ENCODE measurements around the gene F7. TPM values are rescaled to one million over a fixed set of nuclear protein-coding genes. Genes with fewer than 3 reads are reported as not detected.
"Not testable (repeated sequence)": the region's sequence is repeated elsewhere in the genome, so short reads cannot be mapped to it uniquely, and the experiment has no call there.

F7 gene
- total RNA-seq, 1 donor from 2014 or later = not detected

DNA sequence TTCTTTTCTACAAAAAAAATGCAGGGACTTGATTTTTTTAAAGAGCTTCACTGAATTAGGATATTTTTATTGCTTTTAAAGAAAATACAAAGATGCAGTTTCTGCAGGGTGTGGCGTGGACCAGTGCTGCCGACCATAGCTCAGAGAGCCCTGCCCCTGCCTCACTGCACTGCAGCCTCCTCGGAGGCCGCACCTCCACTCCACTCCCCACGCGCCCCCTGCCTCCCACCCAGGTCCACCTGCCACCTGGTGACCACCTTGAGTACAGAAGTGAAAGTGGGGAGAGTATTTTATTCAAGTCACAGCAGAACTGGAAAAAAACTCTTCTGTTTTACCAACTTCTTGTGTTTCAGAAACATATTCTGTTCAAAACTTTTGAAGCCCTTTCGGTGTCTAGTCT lies 7.9 kb upstream of the F7 start:
- Histone ChIP-seq H3K27me3 (ENCODE audit: control insufficient read depth, insufficient read depth, low read length) (no peaks in the 10 kb centered on the region), H3K4me3 (ENCODE audit: low read depth, low read length) (no peak overlapping the region), H3K36me3 (ENCODE audit: control insufficient read depth, insufficient read depth, low read length) (no peaks in the 10 kb centered on the region)
- DNase-seq (ENCODE audit: low read depth) (no peak), FAIRE-seq (no peak)
- TF ChIP-seq, protein P1, sequence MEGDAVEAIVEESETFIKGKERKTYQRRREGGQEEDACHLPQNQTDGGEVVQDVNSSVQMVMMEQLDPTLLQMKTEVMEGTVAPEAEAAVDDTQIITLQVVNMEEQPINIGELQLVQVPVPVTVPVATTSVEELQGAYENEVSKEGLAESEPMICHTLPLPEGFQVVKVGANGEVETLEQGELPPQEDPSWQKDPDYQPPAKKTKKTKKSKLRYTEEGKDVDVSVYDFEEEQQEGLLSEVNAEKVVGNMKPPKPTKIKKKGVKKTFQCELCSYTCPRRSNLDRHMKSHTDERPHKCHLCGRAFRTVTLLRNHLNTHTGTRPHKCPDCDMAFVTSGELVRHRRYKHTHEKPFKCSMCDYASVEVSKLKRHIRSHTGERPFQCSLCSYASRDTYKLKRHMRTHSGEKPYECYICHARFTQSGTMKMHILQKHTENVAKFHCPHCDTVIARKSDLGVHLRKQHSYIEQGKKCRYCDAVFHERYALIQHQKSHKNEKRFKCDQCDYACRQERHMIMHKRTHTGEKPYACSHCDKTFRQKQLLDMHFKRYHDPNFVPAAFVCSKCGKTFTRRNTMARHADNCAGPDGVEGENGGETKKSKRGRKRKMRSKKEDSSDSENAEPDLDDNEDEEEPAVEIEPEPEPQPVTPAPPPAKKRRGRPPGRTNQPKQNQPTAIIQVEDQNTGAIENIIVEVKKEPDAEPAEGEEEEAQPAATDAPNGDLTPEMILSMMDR (IDR thresholded peaks at IDR 0.05; ENCODE audit: insufficient read depth, low read length, severe bottlenecking) = no peak

DNA sequence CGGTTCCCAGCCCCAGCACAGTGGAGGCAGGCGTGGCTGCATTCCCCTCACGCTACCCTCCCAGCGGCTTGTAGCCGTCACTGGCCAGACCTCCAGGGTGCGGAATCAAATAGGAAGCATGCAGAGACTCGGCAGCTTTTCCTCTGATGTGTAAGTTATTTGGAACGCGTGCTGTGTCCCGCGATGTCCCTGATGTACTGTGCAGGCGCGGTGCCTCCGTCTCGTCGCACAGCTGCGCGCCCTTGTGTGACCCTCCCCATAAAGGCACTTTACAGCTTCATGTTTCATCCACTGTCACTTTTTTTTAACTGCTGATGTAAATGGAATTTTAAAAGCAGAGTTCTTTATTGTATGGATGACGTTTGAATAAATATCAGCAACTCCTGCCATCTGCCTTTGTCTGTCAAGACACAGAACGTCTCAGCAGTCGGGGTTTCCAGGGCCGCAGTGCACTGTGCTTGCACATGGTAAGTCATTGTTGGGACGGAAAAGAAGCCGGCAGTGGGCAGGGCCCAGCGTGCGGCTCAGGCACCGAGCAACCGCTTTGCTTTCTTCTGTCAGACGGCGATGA lies 7.3 kb upstream of the F7 start:
- TF ChIP-seq, protein P1 (IDR thresholded peaks at IDR 0.05; ENCODE audit: insufficient read depth, low read length, severe bottlenecking) = no peak
- no peaks in the 10 kb centered on the region for H3K27me3 ChIP-seq (ENCODE audit: control insufficient read depth, insufficient read depth, low read length)
- DNase-seq (ENCODE audit: low read depth) = no peak
- no peak for FAIRE-seq
- no peaks in the 10 kb centered on the region for H3K36me3 ChIP-seq (ENCODE audit: control insufficient read depth, insufficient read depth, low read length)
- no peak overlapping the region for H3K4me3 ChIP-seq (ENCODE audit: low read depth, low read length)

DNA sequence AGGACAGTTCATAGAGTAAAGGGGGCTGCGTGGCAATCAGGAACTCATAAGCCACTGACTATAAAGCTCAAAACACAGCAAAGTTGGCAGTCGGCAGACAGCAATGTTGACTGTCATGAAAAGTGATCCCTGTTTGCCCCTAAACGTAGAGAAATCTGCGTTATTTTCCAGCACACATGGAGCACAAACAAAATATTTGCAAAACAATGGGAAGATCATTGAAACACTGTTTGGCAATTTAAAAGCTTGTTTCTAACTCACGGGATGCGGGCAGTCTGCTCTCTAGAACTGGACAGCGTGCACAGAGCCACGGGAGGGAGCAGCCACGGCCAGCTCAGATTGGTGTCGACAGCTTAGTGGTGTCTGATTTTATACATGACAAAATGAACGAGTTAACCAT lies 6.4 kb upstream of the F7 start:
- Histone ChIP-seq H3K36me3 (ENCODE audit: control insufficient read depth, insufficient read depth, low read length) (no peaks in the 10 kb centered on the region), H3K27me3 (ENCODE audit: control insufficient read depth, insufficient read depth, low read length) (peaks cover 2% of the 10 kb centered on the region), H3K4me3 (ENCODE audit: low read depth, low read length) (no peak overlapping the region)
- TF ChIP-seq, protein P1 (IDR thresholded peaks at IDR 0.05; ENCODE audit: insufficient read depth, low read length, severe bottlenecking) = no peak
- DNase-seq (ENCODE audit: low read depth) (no peak), FAIRE-seq (no peak)

DNA sequence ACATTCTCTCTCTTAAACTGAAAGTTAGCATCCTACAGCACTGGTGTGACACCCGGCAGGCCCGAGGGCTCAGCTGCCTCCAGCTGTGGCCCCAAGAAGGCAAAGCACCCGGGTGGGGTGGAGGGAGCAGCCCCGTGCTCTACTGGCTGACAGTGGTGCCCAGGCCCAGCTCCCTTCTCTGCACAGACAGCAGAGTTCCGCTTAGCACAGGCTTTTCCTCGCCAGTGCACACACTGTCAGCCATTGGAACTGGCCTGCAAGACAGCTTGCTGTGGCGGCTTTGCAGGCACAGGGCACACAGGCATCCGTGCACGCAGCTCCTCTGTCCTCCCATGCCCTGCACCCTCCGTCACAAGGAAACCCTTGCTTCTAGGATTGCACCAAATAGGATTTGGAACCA lies 3.3 kb upstream of the F7 start:
- not testable (repeated sequence) for H3K36me3 ChIP-seq (ENCODE audit: control insufficient read depth, insufficient read depth, low read length); H3K4me3 ChIP-seq (ENCODE audit: low read depth, low read length); H3K27me3 ChIP-seq (ENCODE audit: control insufficient read depth, insufficient read depth, low read length); DNase-seq (ENCODE audit: low read depth); FAIRE-seq

DNA sequence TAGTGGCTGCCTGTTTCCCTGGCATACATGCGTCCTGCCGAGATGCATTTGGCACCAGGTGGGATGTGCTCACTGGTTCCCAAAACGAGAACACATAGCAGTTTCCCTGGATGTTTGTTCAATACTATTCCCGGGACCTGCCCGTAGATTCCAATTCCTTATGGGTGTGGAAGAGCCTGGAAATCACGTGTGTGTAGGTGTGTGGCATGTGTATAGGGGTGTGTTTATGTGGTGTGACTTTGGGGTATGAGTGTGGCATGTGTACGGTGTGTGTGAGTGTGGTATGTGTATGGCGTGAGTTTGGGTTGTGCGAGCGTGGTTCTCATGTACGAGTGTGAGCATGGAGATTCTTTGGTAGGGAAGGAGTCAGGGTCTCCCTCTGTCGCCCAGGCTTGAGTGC lies 2.9 kb upstream of the F7 start:
- TF ChIP-seq, protein P1 (IDR thresholded peaks at IDR 0.05; ENCODE audit: insufficient read depth, low read length, severe bottlenecking) = no peak
- DNase-seq (ENCODE audit: low read depth) (no peak), FAIRE-seq (peak; percentile 32)
- Histone ChIP-seq H3K27me3 (ENCODE audit: control insufficient read depth, insufficient read depth, low read length) (peaks cover 4% of the 10 kb centered on the region), H3K4me3 (ENCODE audit: low read depth, low read length) (no peak overlapping the region), H3K36me3 (ENCODE audit: control insufficient read depth, insufficient read depth, low read length) (no peaks in the 10 kb centered on the region)

DNA sequence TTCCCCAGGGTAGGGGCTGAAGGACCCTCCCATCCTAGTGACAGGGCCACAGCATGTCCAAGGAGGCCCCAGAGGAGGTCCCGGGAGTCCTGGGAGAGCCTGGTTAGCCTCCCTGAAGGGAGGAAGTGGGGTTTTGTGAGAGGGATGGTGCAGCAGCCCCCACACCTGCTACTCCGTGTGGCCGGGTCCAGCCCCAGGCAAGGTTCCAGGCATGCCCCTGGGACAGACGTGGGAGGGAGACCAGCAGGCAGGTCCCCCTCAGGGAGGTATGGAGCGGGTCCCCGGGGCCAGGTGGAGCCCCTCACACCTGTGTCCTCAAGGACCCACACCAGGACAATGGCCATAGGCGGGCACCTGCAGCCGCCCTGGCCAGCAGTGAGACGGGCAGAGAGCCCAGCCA lies 1.9 kb upstream of the F7 start:
- Histone ChIP-seq H3K27me3 (ENCODE audit: control insufficient read depth, insufficient read depth, low read length) (peaks cover 4% of the 10 kb centered on the region), H3K36me3 (ENCODE audit: control insufficient read depth, insufficient read depth, low read length) (no peaks in the 10 kb centered on the region), H3K4me3 (ENCODE audit: low read depth, low read length) (no peak overlapping the region)
- TF ChIP-seq, protein P1 (IDR thresholded peaks at IDR 0.05; ENCODE audit: insufficient read depth, low read length, severe bottlenecking) = no peak
- FAIRE-seq = no peak
- no peak for DNase-seq (ENCODE audit: low read depth)
